ENCODE data around the gene PCF11.

DNA sequence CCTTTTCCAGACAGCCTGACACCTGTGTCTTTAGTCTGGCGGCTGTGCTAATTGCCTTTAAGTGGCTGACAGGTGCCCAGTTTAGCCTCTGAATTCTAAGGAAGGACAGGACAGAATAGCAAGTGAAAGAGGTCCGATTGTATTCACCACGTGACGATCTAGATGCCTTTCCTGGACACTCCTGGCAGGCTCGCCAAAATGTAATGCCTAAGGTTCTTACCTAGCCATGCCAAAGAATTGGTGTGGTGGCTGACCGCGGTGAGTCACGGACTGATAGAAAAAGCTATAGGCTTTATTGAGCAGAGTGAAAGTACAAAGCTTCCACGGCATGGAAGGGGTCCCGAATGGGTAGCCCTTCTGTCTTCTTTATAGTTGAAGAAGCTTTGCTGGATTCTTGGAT is 63.3 kb downstream of the PCF11 start:
- TF ChIP-seq CEBPB (IDR thresholded peaks at IDR 0.05; ENCODE audit: low read depth, low read length): no peak
- no peak for TF ChIP-seq RFX5 (IDR thresholded peaks at IDR 0.05; ENCODE audit: low read depth, low read length)
- TF ChIP-seq, protein P1, sequence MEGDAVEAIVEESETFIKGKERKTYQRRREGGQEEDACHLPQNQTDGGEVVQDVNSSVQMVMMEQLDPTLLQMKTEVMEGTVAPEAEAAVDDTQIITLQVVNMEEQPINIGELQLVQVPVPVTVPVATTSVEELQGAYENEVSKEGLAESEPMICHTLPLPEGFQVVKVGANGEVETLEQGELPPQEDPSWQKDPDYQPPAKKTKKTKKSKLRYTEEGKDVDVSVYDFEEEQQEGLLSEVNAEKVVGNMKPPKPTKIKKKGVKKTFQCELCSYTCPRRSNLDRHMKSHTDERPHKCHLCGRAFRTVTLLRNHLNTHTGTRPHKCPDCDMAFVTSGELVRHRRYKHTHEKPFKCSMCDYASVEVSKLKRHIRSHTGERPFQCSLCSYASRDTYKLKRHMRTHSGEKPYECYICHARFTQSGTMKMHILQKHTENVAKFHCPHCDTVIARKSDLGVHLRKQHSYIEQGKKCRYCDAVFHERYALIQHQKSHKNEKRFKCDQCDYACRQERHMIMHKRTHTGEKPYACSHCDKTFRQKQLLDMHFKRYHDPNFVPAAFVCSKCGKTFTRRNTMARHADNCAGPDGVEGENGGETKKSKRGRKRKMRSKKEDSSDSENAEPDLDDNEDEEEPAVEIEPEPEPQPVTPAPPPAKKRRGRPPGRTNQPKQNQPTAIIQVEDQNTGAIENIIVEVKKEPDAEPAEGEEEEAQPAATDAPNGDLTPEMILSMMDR (conservative IDR thresholded peaks at IDR 0.05; ENCODE audit: low read depth, low read length): no peak

Measured in IMR-90 (cell line).